GM19452 (cell line): ENCODE measurements around the gene ID3.
A peak's percentile ranks its signal among the peaks of the same experiment; 100 is the strongest.

ENCODE experiments used
- ATAC-seq: cut with Tn5 transposase; IDR thresholded peaks from one replicate; pipeline ENCODE4 v1.9.1; 2021; ENCODE audit not compliant: unreplicated experiment

ID3 gene

GRCh38 chr1:23528250-23528978, 30.9 kb downstream of the ID3 start:
- ATAC-seq, result peak; percentile 36

DNA sequence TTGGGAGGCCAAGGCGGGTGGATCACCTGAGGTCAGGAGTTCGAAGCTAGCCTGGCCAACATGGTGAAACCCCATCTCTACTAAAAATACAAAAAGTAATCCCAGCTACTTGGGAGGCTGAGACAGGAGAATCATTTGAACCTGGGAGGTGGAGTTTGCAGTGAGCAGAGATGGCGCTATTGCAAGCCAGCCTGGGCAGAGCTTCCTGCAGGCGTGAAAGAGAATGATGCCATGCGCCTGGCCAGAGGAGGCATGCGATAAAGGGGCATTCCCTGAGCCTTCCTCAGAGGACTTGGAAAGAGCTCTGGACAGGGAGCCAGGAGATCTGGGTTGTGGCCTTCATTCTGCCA, 31.4 kb downstream of the ID3 start:
- ATAC-seq, result no peak

DNA sequence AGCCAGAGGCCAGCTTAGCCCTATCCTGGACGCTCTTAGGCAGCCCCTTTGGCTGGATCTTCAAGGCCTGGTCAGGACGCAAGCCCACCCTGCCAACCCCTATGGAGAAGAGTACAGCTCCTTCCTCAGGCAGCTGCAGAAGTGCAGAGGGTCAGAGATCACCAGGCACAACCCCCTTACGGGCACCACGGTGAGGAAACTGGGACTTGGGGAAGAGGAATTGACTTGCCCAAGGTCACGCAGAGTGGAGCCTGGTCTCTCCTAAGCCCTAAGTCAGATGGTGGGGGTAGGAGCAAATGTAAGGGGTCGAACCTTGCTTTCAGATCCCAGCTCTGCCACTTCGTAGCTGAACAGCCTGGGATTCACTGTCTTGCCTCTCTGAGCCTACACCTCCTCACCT, 31.9 kb downstream of the ID3 start:
- ATAC-seq, result no peak

DNA sequence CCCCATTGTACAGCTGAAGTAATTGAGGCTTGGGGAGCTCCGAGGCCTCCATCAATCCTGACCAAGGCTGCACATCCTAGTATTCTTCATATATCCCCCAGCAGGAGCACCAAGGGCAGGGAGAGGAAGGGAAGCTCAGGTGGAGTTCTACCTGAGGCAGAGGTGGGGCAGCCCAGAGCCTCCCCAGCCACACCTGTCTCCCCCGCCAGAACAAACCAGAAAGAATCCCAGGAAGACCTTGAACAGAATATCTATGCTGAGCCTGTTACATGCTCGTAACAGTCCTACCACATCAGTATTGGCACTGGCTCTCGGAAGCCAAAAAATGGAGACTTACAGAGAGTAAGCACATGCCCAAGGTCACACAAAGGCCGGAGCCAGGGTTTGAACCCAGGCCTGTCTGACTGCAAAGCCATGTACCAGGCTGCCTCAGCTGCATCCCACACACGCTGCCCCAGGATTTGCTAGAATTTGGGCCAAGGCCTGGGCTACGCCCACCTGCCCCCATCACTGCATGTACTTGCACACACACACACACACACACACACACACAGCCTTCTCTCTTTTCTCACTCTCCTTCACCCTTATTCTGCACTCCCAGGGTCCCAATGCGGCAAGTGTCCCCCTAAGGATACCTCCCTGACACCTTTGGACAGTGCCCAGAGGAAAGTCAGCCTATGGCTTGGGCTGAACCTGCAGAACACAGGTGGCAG, 32.8 kb downstream of the ID3 start:
- no peak for ATAC-seq

DNA sequence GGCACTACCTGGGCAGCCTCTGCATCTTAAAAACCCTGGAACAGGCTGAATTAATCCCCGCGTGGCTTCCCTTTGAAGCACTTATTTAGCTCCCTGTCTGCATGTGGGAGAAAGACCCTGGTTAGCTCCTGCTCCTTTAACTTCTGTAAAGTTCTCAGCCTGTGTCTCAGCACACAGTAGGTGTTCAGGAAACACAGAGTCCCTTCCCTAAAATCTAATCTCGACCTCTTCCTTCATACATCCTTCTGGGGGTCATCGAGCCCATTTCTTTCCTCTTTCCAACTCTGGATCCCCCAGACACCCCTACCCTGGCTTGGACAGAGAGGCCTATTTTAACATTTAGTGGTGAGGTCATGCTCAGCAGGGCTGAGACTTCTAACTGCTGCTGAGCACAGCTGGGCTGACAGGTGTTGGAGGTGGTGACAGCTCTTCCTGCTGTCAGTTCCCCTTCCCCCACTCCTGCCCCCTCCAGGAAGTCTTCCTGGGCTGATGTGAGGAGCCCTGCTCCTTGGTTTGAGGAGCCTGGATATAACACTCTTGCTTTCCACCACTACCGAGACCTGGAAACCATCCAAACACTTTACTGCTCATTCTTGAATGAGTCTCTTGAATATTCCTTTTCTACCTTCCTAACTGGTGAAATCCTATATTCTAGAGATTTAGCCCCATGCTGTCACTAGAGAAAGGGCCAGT, 33.6 kb downstream of the ID3 start:
- ATAC-seq, result no peak

DNA sequence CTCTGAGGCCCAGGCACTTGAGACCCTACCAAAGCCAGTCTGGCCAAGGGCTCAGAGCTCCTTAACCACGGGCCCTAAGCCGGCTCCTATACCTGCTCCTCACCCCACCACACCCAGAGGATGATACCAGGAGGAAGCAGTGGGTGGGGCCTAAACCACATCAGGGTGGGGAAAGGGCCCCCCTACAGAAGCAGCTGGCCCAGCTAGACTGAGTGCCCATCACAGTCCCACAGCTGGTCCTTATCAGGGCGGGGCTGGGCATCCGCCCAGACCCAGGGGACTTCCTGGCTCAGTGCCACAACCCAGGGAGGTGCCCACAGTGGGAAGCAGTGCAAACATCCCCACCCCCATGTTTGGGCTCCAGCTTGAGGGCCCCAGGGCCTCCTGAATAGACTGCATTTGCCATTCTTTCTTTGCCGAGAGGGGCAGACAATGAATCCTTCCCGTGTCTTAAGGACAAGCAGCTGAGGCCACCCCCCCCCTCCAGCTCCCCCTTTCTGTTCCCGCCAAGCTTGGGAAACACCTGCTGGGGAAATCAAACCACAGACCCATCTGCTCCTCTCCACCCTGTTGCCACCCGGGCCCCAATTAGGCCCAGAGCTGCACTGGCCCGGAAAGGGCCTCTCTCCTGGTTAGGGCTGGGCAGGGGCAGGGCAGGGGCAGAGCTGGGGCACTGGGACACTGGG, 34.4 kb downstream of the ID3 start:
- ATAC-seq, result no peak

DNA sequence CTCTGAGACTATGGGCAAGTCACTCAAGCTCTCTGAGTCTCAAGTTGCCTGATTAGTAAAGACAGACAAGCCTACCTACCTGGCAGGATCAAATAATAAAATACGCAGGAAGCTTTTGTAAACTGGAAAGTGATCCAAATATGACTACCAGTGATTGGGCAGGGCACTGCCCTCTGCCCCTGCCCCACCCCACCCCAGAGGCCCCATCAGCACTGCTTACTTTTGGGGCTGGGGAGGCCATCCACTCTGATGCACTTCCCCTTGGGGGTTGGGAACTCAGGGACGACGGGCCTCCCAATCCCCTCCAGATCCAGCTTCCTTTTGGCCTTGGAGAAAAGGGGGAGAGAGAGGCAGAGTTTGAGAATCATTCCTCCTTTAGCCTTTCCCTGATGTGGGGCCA, 35.1 kb downstream of the ID3 start:
- ATAC-seq, result no peak

- ATAC-seq, result no peak
Observed at GRCh38 chr1:23522244-23522982, 36.9 kb downstream of the ID3 start.

DNA sequence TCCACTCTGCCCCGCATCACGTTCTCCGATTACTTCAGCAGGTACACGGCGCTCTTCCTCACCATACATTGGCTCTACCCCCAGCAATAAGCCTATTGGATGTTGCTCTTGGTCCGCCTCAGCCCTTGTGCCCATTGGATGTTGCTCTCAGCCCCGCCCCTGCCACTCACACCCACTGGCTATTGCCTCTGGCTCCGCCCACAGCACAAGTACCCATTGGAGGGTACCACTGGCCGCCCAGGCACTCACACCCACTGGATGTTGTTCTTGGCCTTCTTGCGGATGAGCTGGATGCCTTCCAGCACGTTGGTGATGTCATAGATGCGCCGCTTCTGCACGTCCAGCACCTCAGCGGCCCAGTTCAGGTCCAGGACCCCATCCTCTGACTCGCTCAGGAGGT, 37.7 kb downstream of the ID3 start:
- no peak for ATAC-seq

GRCh38 chr1:23517581-23517980, 41.7 kb downstream of the ID3 start:
- no peak for ATAC-seq

- no peak for ATAC-seq
Observed at GRCh38 chr1:23515905-23516304, 43.4 kb downstream of the ID3 start.

DNA sequence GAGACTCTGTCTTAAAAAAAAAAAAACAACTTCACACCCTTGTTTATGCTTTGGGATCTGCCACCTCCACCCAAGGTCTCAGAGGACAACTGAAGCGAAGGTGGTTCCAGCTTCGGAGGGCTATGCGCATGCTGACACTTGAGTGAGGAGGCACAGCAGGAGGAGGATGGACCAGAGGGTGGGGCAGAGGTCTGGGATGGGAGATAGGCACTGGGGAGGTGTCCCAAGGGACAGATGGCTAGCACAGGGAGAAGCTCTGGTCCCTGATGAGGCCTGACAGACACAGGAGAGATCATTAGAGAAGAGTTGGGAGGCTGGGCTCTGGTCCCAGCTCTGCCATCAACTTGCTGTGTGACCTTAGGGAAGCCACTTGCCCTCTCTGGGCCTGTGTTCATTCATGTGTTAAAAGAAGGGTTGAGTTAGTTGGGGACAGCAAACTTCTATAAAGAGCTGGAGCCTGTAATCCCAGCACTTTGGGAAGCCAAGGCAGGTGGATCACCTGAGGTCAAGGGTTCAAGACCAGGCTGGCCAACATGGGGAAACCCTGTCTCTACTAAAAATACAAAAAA, 45.1 kb downstream of the ID3 start:
- ATAC-seq, result no peak

- ATAC-seq, result no peak
Observed at GRCh38 chr1:23509896-23510295, 49.4 kb downstream of the ID3 start.
